ENCODE results near the gene ANKRD35.
"Not testable (repeated sequence)": the region's sequence is repeated elsewhere in the genome, so short reads cannot be mapped to it uniquely, and the experiment has no call there.

Gene ANKRD35

GRCh38 chr1:145885738-145886287 is at the start of gene ANKRD35:
Gene ANKRD35 (minus strand): TSS chr1:145885866. CDS start chr1:145885758, 108 bp downstream.
- Mint-ChIP-seq H3K4me3 (peak within 1 kb of the TSS; percentile 73), H3K36me3 (no peaks in the 10 kb centered on the region), H3K9me3 (no peaks in the 10 kb centered on the region), H3K4me1 (peaks cover 16% of the 10 kb centered on the region), H3K27ac (no peak within 1 kb of the TSS), H3K27me3 (peaks cover 56% of the 10 kb centered on the region)
- CTCF ChIA-PET: interaction anchor here (0.8 to 2.4 kb wide), 5 partner anchors 24 to 40 kb away, joined by 3 to 8 read pairs (median 3); partner anchors contain the start of genes NUDT17 and PIAS3
- peak; percentile 95 for DNase-seq

GRCh38 chr1:145932522-145933009 is 46.9 kb upstream of the ANKRD35 start:
- peaks cover 40% of the 10 kb centered on the region for H3K4me1 Mint-ChIP-seq
- H3K36me3 Mint-ChIP-seq: peaks cover 44% of the 10 kb centered on the region
- peak overlapping the region; percentile 17 for H3K4me3 Mint-ChIP-seq
- peak overlapping the region; percentile 81 for H3K27ac Mint-ChIP-seq
- H3K27me3 Mint-ChIP-seq, H3K9me3 Mint-ChIP-seq: not testable (repeated sequence)
- peak; percentile 25 for DNase-seq
- CTCF ChIA-PET: interaction anchor here (1.6 kb wide), 1 partner anchor 87 kb away, joined by 5 read pairs; the partner anchor contains the start of gene NUDT17

GRCh38 chr1:145927916-145928643 is 42.4 kb upstream of the ANKRD35 start:
- H3K9me3 Mint-ChIP-seq: no peaks in the 10 kb centered on the region
- DNase-seq: peak; percentile 36
- CTCF ChIA-PET: interaction anchor here (0.6 to 2.1 kb wide), 13 partner anchors 9 to 84 kb away, joined by 3 to 14 read pairs (median 4); partner anchors contain the start of genes ANKRD34A, LIX1L, NUDT17 and PEX11B
- H3K4me3 Mint-ChIP-seq: no peak overlapping the region
- H3K27ac Mint-ChIP-seq: no peak overlapping the region
- H3K36me3 Mint-ChIP-seq: peaks cover 26% of the 10 kb centered on the region
- H3K27me3 Mint-ChIP-seq: no peaks in the 10 kb centered on the region
- H3K4me1 Mint-ChIP-seq: peaks cover 31% of the 10 kb centered on the region

- H3K27me3 Mint-ChIP-seq: no peaks in the 10 kb centered on the region
- DNase-seq: peak; percentile 97
- peaks cover 24% of the 10 kb centered on the region for H3K4me1 Mint-ChIP-seq
- H3K4me3 Mint-ChIP-seq: no peak within 1 kb of the TSS
- peaks cover 28% of the 10 kb centered on the region for H3K36me3 Mint-ChIP-seq
- no peak within 1 kb of the TSS for H3K27ac Mint-ChIP-seq
- no peaks in the 10 kb centered on the region for H3K9me3 Mint-ChIP-seq
- CTCF ChIA-PET: interaction anchor here (0.6 to 2.1 kb wide), 13 partner anchors 9 to 84 kb away, joined by 3 to 14 read pairs (median 4); partner anchors contain the start of genes ANKRD34A, LIX1L, NUDT17 and PEX11B
Measured at GRCh38 chr1:145927063-145927886, 41.6 kb upstream of the ANKRD35 start, which contains the start of gene RBM8A. Gene RBM8A (minus strand): TSS chr1:145927484. CDS start chr1:145927426, 58 bp downstream.

GRCh38 chr1:145926686-145927062 is 41.0 kb upstream of the ANKRD35 start:
- H3K27me3 Mint-ChIP-seq: no peaks in the 10 kb centered on the region
- no peak overlapping the region for H3K4me3 Mint-ChIP-seq
- H3K36me3 Mint-ChIP-seq: peaks cover 27% of the 10 kb centered on the region
- peaks cover 21% of the 10 kb centered on the region for H3K4me1 Mint-ChIP-seq
- CTCF ChIA-PET: interaction anchor here (1.0 to 2.1 kb wide), 5 partner anchors 8 to 85 kb away, joined by 4 to 14 read pairs (median 12); partner anchors contain the start of genes ANKRD34A, PEX11B and POLR3GL
- no peak for DNase-seq
- no peaks in the 10 kb centered on the region for H3K9me3 Mint-ChIP-seq
- H3K27ac Mint-ChIP-seq: no peak overlapping the region

GRCh38 chr1:145922266-145922665 is 36.6 kb upstream of the ANKRD35 start:
- DNase-seq: no peak
- H3K4me1 Mint-ChIP-seq: peaks cover 34% of the 10 kb centered on the region
- H3K36me3 Mint-ChIP-seq: peaks cover 23% of the 10 kb centered on the region
- no peaks in the 10 kb centered on the region for H3K27me3 Mint-ChIP-seq
- CTCF ChIA-PET: no interaction called here
- H3K9me3 Mint-ChIP-seq: no peaks in the 10 kb centered on the region
- no peak overlapping the region for H3K4me3 Mint-ChIP-seq
- no peak overlapping the region for H3K27ac Mint-ChIP-seq

- peak overlapping the region; percentile 76 for H3K27ac Mint-ChIP-seq
- H3K27me3 Mint-ChIP-seq, DNase-seq, H3K9me3 Mint-ChIP-seq, CTCF ChIA-PET: not testable (repeated sequence)
- H3K4me1 Mint-ChIP-seq: peaks cover 47% of the 10 kb centered on the region
- H3K36me3 Mint-ChIP-seq: peaks cover 35% of the 10 kb centered on the region
- H3K4me3 Mint-ChIP-seq: peak overlapping the region; percentile 93
Measured at GRCh38 chr1:145920297-145920696, 34.6 kb upstream of the ANKRD35 start.

- H3K9me3 Mint-ChIP-seq: no peaks in the 10 kb centered on the region
- H3K27ac Mint-ChIP-seq: peak overlapping the region; percentile 98
- CTCF ChIA-PET: interaction anchor here (1.0 to 2.3 kb wide), 5 partner anchors 8 to 74 kb away, joined by 3 to 14 read pairs (median 4); partner anchors contain the start of genes NUDT17 and RBM8A
- H3K27me3 Mint-ChIP-seq: no peaks in the 10 kb centered on the region
- DNase-seq: peak; percentile 47
- peak overlapping the region; percentile 93 for H3K4me3 Mint-ChIP-seq
- peaks cover 50% of the 10 kb centered on the region for H3K4me1 Mint-ChIP-seq
- H3K36me3 Mint-ChIP-seq: peaks cover 40% of the 10 kb centered on the region
Measured at GRCh38 chr1:145918992-145919939, 33.6 kb upstream of the ANKRD35 start.

- H3K27ac Mint-ChIP-seq: peak within 1 kb of the TSS; percentile 98
- peak within 1 kb of the TSS; percentile 93 for H3K4me3 Mint-ChIP-seq
- H3K36me3 Mint-ChIP-seq: peaks cover 42% of the 10 kb centered on the region
- peaks cover 50% of the 10 kb centered on the region for H3K4me1 Mint-ChIP-seq
- CTCF ChIA-PET: interaction anchor here (1.0 to 2.3 kb wide), 6 partner anchors 9 to 73 kb away, joined by 3 to 14 read pairs (median 4); partner anchors contain the start of genes ITGA10, NUDT17 and RBM8A
- H3K9me3 Mint-ChIP-seq: no peaks in the 10 kb centered on the region
- peak; percentile 96 for DNase-seq
- H3K27me3 Mint-ChIP-seq: no peaks in the 10 kb centered on the region
Measured at GRCh38 chr1:145918144-145918991, 32.7 kb upstream of the ANKRD35 start, which contains the start of gene PEX11B. Gene PEX11B (minus strand): TSS chr1:145918717. CDS start chr1:145918688, 29 bp downstream.

- peak overlapping the region; percentile 98 for H3K27ac Mint-ChIP-seq
- H3K27me3 Mint-ChIP-seq: no peaks in the 10 kb centered on the region
- H3K4me1 Mint-ChIP-seq: peaks cover 50% of the 10 kb centered on the region
- CTCF ChIA-PET: interaction anchor here (1.1 to 2.3 kb wide), 2 partner anchors 8 to 10 kb away, joined by 4 to 14 read pairs; partner anchors contain the start of genes ITGA10 and RBM8A
- peak overlapping the region; percentile 93 for H3K4me3 Mint-ChIP-seq
- H3K36me3 Mint-ChIP-seq: peaks cover 38% of the 10 kb centered on the region
- H3K9me3 Mint-ChIP-seq: no peaks in the 10 kb centered on the region
- DNase-seq: no peak
Measured at GRCh38 chr1:145917595-145917994, 31.9 kb upstream of the ANKRD35 start.

- no peak overlapping the region for H3K27ac Mint-ChIP-seq
- H3K4me3 Mint-ChIP-seq: peak overlapping the region; percentile 93
- H3K36me3 Mint-ChIP-seq: peaks cover 43% of the 10 kb centered on the region
- CTCF ChIA-PET: no interaction called here
- no peaks in the 10 kb centered on the region for H3K27me3 Mint-ChIP-seq
- no peak for DNase-seq
- no peaks in the 10 kb centered on the region for H3K9me3 Mint-ChIP-seq
- peaks cover 49% of the 10 kb centered on the region for H3K4me1 Mint-ChIP-seq
Measured at GRCh38 chr1:145916745-145917144, 31.1 kb upstream of the ANKRD35 start.

GRCh38 chr1:145912128-145912641 is 26.5 kb upstream of the ANKRD35 start:
- no peaks in the 10 kb centered on the region for H3K9me3 Mint-ChIP-seq
- H3K36me3 Mint-ChIP-seq: peaks cover 50% of the 10 kb centered on the region
- CTCF ChIA-PET: interaction anchor here (2.0 to 9.7 kb wide), 2 partner anchors 15 to 65 kb away, joined by 7 to 112 read pairs; partner anchors contain the start of genes NUDT17 and RBM8A
- peaks cover 21% of the 10 kb centered on the region for H3K4me1 Mint-ChIP-seq
- no peak overlapping the region for H3K4me3 Mint-ChIP-seq
- H3K27me3 Mint-ChIP-seq: no peaks in the 10 kb centered on the region
- no peak overlapping the region for H3K27ac Mint-ChIP-seq
- DNase-seq: no peak

All from activated naive CD4-positive, alpha-beta T cell treated with anti-CD3 and anti-CD28 coated beads, Interleukin-2, amount 10 ng/mL, durations not matched to agents 7 days and 5 days (primary cell).